PC-9 (cell line): ENCODE measurements around the gene ZSCAN21. TPM values are rescaled to one million over a fixed set of nuclear protein-coding genes. Genes with fewer than 3 reads are reported as not detected.

ENCODE experiments used
- BruUV-seq: library from RNA; stranded (reverse); fragments of 400-500 nt; replicated peaks from 2 replicates; lab custom pipeline; 2021; lab: Mats Ljungman, UMichigan
- CTCF ChIA-PET: fragments of 300-600 bp; sonication (Branson Sonifier 250); formaldehyde crosslinking; loops from one replicate; lab custom pipeline; 2022; ENCODE audit warnings: antibody characterized with exemption; lab: Charles Lee
- POLR2A ChIA-PET: fragments of 300-600 bp; sonication (Branson Sonifier 250); formaldehyde crosslinking; loops from one replicate; lab custom pipeline; 2022; ENCODE audit warnings: antibody characterized with exemption; ENCODE audit not compliant: unreplicated experiment; lab: Charles Lee
- DNase-seq, 2 experiments: peaks; one replicate each; pipeline versions ENCODE4 v3.0.0 to v3.0.0-alpha.2; 2015 to 2022; ENCODE audit warnings: mixed read lengths in 1 of 2
- H2AFZ ChIP-seq: fragments of 200-600 bp; sonication (generic); 2 replicates; pipeline ENCODE4 v1.8.1; 2017; ENCODE audit warnings: antibody characterized with exemption
- H3F3A ChIP-seq: fragments of 200-600 bp; sonication (generic); 2 replicates; pipeline ENCODE4 v1.8.1; 2017; ENCODE audit warnings: antibody characterized with exemption, mild to moderate bottlenecking, low read depth; ENCODE audit not compliant: insufficient read depth
- H3K27ac ChIP-seq: fragments of 200-600 bp; sonication (generic); 2 replicates; pipeline ENCODE4 v1.6.1; 2016; ENCODE audit warnings: mixed run types
- H3K27me3 ChIP-seq: fragments of 200-600 bp; sonication (generic); 2 replicates; pipeline ENCODE4 v1.6.1; 2016; ENCODE audit warnings: low read depth, mixed run types; ENCODE audit not compliant: insufficient read depth
- H3K36me3 ChIP-seq: fragments of 200-600 bp; sonication (generic); 2 replicates; pipeline ENCODE4 v1.6.1; 2016; ENCODE audit warnings: low read depth, mixed run types
- H3K4me1 ChIP-seq: fragments of 200-600 bp; sonication (generic); replicated peaks from 2 replicates; pipeline ENCODE4 v1.6.1; 2016; ENCODE audit warnings: mixed run types; ENCODE audit not compliant: insufficient read depth
- H3K4me2 ChIP-seq: fragments of 200-600 bp; sonication (generic); 2 replicates; pipeline ENCODE4 v1.6.1; 2017; ENCODE audit warnings: mixed run types
- H3K4me3 ChIP-seq: fragments of 200-600 bp; sonication (generic); 2 replicates; pipeline ENCODE4 v1.6.1; 2016; ENCODE audit warnings: mixed run types
- H3K79me2 ChIP-seq: fragments of 200-600 bp; sonication (generic); 2 replicates; pipeline ENCODE4 v1.6.1; 2017; ENCODE audit warnings: low read depth, mixed run types
- H3K9me2 ChIP-seq: fragments of 200-600 bp; sonication (generic); 2 replicates; pipeline ENCODE4 v1.8.1; 2017; ENCODE audit warnings: mild to moderate bottlenecking; ENCODE audit not compliant: insufficient read depth
- H3K9me3 ChIP-seq: fragments of 200-600 bp; sonication (generic); 2 replicates; pipeline ENCODE4 v1.8.1; 2016; ENCODE audit warnings: low read depth; ENCODE audit not compliant: insufficient read depth
- H4K20me1 ChIP-seq: fragments of 200-600 bp; sonication (generic); 2 replicates; pipeline ENCODE4 v1.8.1; 2017; ENCODE audit not compliant: insufficient read depth
- CTCF ChIP-seq: fragments of 200-600 bp; sonication (generic); conservative IDR thresholded peaks from 2 replicates; pipeline ENCODE4 v1.6.1; 2017; ENCODE audit warnings: mixed run types, antibody characterized with exemption, mild to moderate bottlenecking, moderate library complexity
- EZH2 ChIP-seq: fragments of 200-600 bp; sonication (generic); IDR thresholded peaks from 2 replicates; pipeline ENCODE4 v1.8.0; 2017; ENCODE audit warnings: antibody characterized with exemption, low read depth
- intact Hi-C: fragments of 100-400 bp; cut with micrococcal nuclease; formaldehyde crosslinking; loops from one replicate; pipeline ENCODE4 v1.10.0; 2022; ENCODE audit not compliant: unreplicated experiment
- total RNA-seq: library from RNA; stranded (reverse); gene quantifications from 2 replicates; pipeline ENCODE4 v1.2.3, GENCODE V29; 2021

ZSCAN21 gene
- total RNA-seq, 1 experiment from 2014 or later: 8.9 TPM

- CTCF ChIA-PET: no interaction called here
- Histone ChIP-seq H3K9me3 (no peaks in the 10 kb centered on the region), H2AFZ (peak overlapping the region; percentile 98)
Observed at GRCh38 chr7:100048680-100049079, 894 bp upstream of the ZSCAN21 start.

GRCh38 chr7:100051611-100052010 is 2.0 kb downstream of the ZSCAN21 start:
- Histone ChIP-seq H3K27me3 (no peaks in the 10 kb centered on the region), H3F3A (peaks cover 30% of the 10 kb centered on the region; the same call in 1 of the 2 replicates), H3K36me3 (no peaks in the 10 kb centered on the region), H3K4me3 (no peak overlapping the region), H3K9me3 (no peaks in the 10 kb centered on the region), H3K4me1 (peaks cover 9% of the 10 kb centered on the region; the same call in 1 of the 2 replicates), H2AFZ (no peak overlapping the region), H3K4me2 (no peak overlapping the region), H4K20me1 (no peaks in the 10 kb centered on the region), H3K79me2 (peaks cover 9% of the 10 kb centered on the region; the same call in 1 of the 2 replicates), H3K9me2 (no peaks in the 10 kb centered on the region), H3K27ac (no peak overlapping the region)
- TF ChIP-seq EZH2 (no peak), CTCF (no peak)
- ChIA-PET CTCF (interaction anchor here (0.6 kb wide), 1 partner anchor 202 kb away, joined by 3 read pairs; no protein-coding TSS in a partner anchor), POLR2A (no interaction called here)
- DNase-seq: no peak
- BruUV-seq: no TSS peak
- intact Hi-C loops: loop anchor here (2.0 kb wide), 1 partner anchor 139 kb away; no protein-coding TSS in a partner anchor

More at GRCh38 chr7:100048680-100049079, 894 bp upstream of the ZSCAN21 start:
- Histone ChIP-seq H3K79me2 (peaks cover 9% of the 10 kb centered on the region; the same call in 1 of the 2 replicates), H3K36me3 (no peaks in the 10 kb centered on the region), H3K27me3 (no peaks in the 10 kb centered on the region), H4K20me1 (no peaks in the 10 kb centered on the region), H3K9me2 (no peaks in the 10 kb centered on the region), H3K4me2 (peak overlapping the region; percentile 96), H3F3A (peaks cover 30% of the 10 kb centered on the region; the same call in 1 of the 2 replicates), H3K4me1 (peaks cover 9% of the 10 kb centered on the region; the same call in 1 of the 2 replicates), H3K27ac (no peak overlapping the region), H3K4me3 (no peak overlapping the region; the same call in 1 of the 2 replicates)
- BruUV-seq: no TSS peak
- no peak for DNase-seq
- POLR2A ChIA-PET: no interaction called here
- intact Hi-C loops: loop anchor here (2.0 kb wide), 2 partner anchors 32 kb away; partner anchors contain the start of gene ZNF3
- TF ChIP-seq EZH2: no peak
- TF ChIP-seq CTCF: no peak

- Histone ChIP-seq H3F3A (peaks cover 28% of the 10 kb centered on the region; the same call in 1 of the 2 replicates), H4K20me1 (no peaks in the 10 kb centered on the region), H3K27ac (no peak overlapping the region), H3K4me2 (no peak overlapping the region), H3K27me3 (no peaks in the 10 kb centered on the region), H3K9me3 (no peaks in the 10 kb centered on the region), H3K9me2 (no peaks in the 10 kb centered on the region), H3K36me3 (0 out of 2 replicates have a peak, but pooled peaks cover 7% of the 10 kb centered on the region), H3K4me1 (peaks cover 9% of the 10 kb centered on the region; the same call in 1 of the 2 replicates), H3K79me2 (peaks cover 9% of the 10 kb centered on the region; the same call in 1 of the 2 replicates), H3K4me3 (no peak overlapping the region), H2AFZ (no peak overlapping the region)
- POLR2A ChIA-PET: interaction anchor here (0.5 kb wide), 3 partner anchors 38 to 531 kb away, joined by 3 to 53 read pairs (median 12); partner anchors contain the start of gene ZKSCAN1
- CTCF ChIA-PET: interaction anchor here (0.6 to 1.3 kb wide), 6 partner anchors 15 to 1060 kb away, joined by 3 to 15 read pairs (median 9); no protein-coding TSS in a partner anchor
- no TSS peak for BruUV-seq
- TF ChIP-seq EZH2 (no peak), CTCF (peak; percentile 53)
- intact Hi-C loops: loop anchor here (1.0 to 2.0 kb wide), 2 partner anchors 59 to 140 kb away; no protein-coding TSS in a partner anchor
- DNase-seq: peak; percentile 34 to 63
Observed at GRCh38 chr7:100053215-100053614, 3.6 kb downstream of the ZSCAN21 start.
